Suppressor macrophage (primary cell): ENCODE data around the gene MYL10.

Experiments used
- DNase-seq, 4 experiments: peaks; one replicate each; pipeline ENCODE4 v3.0.0-alpha.2; 2020 to 2022

MYL10 gene

GRCh38 chr7:101595766-101596537 is 33.1 kb downstream of the MYL10 start:
- DNase-seq: no peak

DNA sequence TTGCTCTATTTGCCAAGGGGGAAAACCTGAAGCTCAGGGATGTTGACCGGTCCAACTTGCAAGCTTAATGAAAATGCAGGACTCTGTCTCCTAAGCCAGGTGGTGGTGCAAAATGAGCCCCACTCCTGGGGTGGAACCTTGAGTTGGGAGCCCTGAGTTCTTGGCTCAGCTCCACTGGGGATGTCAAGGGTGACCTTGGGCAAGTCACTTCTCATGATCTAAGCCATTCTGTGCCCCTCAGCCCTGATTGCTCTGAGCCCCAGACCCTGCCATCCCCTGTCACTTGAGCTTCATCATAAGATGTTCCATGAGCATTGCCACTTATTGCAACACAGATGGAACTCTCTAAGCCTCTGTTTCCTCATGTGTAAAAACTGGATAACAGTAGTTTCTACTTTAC is 33.9 kb downstream of the MYL10 start:
- DNase-seq: no peak

GRCh38 chr7:101594790-101595189 is 34.3 kb downstream of the MYL10 start:
- DNase-seq: no peak

- DNase-seq: no peak
These were observed 35.5 kb downstream of the MYL10 start for GRCh38 chr7:101593556-101593955.

GRCh38 chr7:101591504-101591903 is 37.6 kb downstream of the MYL10 start:
- no peak for DNase-seq

GRCh38 chr7:101590663-101591435 is 38.2 kb downstream of the MYL10 start:
- no peak for DNase-seq

- DNase-seq: no peak
These were observed 39.0 kb downstream of the MYL10 start for GRCh38 chr7:101589976-101590662.

DNA sequence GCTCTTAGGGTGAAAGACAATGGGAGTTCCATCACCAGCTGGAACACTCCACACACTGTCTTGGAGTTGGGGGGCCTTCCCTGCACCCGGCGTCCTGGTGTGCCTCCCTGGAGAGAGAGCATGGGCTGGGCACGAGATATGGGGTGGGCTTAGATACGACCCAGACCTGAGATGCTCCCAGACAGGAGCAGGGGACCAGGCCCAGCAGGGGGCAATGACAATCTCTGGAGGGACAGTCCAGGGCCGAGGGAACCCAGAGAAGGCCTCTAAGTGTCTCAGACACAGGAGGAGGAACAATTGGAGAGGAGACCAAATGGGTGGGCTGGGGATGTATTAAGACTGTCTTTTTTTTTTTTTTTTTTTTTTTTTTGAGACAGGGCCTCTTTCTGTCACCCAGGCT is 40.0 kb downstream of the MYL10 start:
- DNase-seq: no peak

DNA sequence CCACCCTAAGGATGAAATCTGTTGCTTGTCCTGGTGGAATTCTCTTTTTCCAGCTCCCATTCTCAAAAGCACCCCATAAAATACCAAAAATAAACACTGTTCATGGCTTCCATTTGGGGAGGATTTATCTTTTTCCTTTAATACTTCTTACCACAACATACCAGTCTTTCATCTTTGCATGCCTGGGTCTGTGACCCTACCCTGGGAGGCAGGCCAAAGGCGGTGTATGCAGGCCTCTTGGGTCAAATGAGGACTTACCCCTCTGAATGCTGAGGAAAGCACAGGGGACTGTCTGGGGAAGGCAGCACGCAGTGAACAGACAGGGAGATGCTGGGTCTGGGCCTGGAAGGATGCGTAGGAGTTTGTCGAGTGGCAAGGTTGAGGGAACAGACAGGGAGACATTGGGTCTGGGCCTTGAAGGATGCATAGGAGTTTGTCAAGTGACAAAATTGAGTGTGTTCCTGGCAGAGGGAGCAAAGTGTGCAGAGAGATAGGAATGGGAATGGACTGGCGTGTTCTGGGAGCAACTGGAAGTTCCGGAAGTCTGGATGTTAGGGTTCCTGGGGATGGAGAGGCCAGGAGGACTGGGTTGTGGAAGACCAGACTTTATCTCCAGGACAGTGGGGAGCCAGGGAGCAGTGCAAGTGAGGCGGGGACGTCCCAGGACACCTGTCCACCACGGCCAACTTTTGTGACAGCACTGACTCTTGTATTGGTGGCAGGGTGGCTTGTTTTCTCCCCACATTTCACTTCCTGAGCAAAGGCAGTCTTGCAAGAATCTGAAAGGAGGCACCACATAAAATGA is 40.8 kb downstream of the MYL10 start:
- DNase-seq: no peak

DNA sequence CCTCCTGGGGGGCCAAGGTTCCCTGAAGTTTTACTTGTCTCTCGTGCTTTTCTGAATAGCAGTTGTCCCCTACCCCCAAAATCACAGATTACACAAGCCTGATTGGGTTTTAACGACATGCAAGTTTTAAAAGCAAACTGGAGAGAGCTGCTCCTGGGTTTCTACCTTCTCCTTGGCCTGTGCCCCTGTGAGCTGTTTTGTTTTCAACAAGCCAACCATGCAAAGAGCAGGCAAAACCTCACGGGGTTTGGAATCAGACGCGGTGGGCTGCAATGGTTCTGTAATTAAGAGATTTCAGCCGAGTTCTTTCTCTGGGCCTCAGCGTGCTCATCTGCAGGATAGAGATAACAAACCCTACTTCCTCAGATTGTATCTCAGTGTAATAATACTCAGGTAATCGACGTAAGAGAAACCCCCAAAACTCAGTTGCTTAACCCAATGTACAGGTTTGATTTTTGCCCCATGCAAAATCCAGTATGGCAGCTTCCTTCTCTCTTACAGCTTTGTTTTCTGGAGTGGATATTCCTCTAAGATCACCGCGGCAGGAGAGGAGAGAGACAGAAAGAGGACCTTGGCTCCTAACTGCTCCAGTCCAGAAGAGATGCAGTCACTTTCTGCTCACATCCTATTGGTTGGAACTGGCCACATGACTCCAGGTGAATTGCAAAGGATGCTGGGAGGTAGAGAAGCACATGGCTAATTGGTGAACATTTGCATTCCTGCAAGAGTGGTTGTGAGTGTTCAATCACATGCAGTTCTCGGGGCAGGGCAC is 42.0 kb downstream of the MYL10 start:
- no peak for DNase-seq

- DNase-seq: no peak
These were observed 42.8 kb downstream of the MYL10 start for GRCh38 chr7:101586078-101586905.

GRCh38 chr7:101582971-101583370 is 46.1 kb downstream of the MYL10 start:
- DNase-seq: no peak

DNA sequence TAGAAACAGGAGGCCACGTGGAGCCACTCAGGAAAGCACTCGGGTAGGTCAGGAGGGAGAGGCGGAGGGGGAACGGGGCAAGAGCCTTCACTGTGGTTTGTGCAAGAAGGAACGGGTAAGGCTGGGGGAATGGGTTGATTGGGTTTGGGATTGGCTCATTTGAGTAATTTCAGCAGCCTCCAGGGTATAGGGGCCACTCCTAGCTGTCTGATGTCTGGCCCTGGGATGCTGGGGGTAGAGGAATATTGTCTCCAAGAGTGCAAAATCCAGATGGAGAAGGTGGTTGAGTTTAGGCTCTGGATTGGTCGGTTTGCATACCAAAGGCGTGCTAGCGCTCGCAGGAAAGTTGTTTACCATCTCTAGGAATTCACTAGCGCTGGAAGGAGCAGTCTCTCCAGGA is 47.2 kb downstream of the MYL10 start:
- DNase-seq: no peak

GRCh38 chr7:101580596-101580995 is 48.5 kb downstream of the MYL10 start:
- DNase-seq: no peak

DNA sequence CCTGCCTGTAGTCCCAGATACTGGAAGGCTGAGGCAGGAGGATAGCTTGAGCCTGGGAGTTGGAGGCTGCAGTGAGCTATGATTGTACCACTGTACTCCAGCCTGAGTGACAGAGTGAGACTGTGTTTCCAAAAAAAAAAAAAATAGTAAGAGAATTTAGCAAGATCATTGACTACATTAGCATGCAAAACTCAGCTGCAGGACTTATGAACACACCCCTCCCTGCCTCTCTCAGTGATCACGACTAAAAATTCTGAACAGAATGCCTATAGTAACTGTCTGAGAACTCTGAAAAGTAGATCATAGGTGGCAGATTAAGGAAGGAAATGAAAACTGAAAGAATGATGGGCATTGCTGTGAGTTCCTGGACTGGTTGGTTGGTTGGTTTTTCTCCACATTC is 50.5 kb downstream of the MYL10 start:
- DNase-seq: no peak

- DNase-seq: no peak
These were observed 52.1 kb downstream of the MYL10 start for GRCh38 chr7:101576998-101577397.

DNA sequence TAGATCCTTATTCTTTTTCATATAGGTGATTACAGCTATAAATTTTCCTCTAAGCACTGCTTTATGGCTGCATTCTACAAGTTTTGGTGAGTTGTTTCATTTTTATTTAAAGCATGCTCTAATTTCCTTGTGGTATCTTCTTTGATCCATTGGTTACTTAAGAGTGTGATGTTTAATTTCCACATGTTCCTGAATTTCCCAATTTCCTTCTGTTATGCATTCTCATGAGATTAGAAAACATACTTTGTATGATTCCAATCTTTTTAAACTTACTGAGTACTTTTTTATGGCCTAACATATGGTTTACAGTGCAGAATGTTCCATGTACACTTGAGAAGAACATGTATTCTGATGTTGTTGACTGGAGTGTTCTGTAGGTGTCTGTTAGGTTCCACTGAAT is 53.4 kb downstream of the MYL10 start:
- peak in 2 of 4 experiments; percentile 9 to 16 for DNase-seq

DNA sequence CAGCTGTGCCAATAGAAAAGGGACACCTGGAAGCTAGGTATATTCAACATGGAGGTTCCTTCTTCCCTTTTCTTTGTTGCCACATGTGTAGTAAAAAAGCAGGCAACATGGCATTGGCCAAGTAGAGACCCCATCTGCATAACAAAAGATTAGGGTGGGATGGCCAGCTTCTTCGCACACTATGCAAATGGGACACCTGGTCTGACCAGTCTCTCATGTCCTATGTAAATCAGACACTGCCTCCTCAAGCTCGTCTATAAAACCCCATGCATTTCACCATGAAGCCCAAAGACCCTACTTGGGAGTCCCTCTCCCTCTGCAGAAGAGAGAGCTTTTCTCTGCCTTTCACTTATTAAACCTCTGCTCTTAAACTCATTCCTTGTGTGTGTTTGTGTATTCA is 53.9 kb downstream of the MYL10 start:
- no peak for DNase-seq

DNA sequence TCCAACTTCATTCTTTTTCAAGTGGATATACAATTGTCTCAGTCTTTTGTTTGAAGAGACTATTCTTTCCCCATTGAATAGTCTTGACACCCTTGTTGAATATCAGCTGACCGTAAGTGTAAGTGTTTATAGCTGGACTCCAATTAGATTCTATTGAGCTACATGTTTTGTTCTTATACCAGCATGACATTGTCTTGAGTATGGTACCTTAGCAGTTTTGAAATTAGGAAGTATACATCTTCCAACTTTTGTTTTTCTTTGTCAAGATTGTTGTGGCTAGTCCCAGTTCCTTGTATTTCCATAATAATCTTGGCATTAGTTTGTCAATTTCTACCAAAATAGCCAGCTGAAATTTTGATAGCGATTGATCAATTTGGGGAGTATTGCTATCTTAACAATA is 56.9 kb downstream of the MYL10 start:
- DNase-seq: no peak

- DNase-seq: no peak
These were observed 61.9 kb downstream of the MYL10 start for GRCh38 chr7:101567230-101567629.
